PC-3 (cell line): Measurements from ENCODE around the gene FBXO9.

Experiments
- CTCF ChIP-seq: fragments of 300-600 bp; sonication (generic); conservative IDR thresholded peaks from 2 replicates; pipeline ENCODE4 v1.5.1; 2017; ENCODE audit warnings: antibody characterized with exemption, low read depth, mild to moderate bottlenecking, low read length
- EZH2phosphoT487 ChIP-seq: fragments of 300-600 bp; sonication (generic); IDR thresholded peaks from 2 replicates; pipeline ENCODE4 v1.6.1; 2018; ENCODE audit warnings: mild to moderate bottlenecking, antibody characterized with exemption, low read length, borderline replicate concordance

DNA sequence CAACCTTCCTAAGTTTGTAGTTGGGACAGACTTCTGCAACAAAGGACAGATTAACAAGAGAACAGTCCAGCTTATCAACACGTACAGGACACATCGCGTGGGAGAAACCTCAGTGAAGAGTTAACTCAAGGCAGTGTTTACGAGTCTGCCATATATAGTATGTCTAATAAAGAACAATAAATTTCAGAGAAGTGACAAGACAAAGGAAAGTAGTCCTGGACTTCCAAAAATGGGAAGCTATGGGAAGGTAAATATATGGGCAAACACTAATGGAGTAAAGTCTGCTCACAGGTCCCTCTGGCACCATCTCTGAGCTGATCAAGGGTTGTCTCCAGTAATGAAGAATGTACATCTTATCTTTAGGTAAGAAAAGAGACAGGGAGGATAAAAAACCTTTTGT, 48.5 kb downstream of the FBXO9 start:
- TF ChIP-seq CTCF = no peak
- no peak for TF ChIP-seq EZH2phosphoT487
